ENCODE measurements around the gene CCNE1.

CCNE1 gene

GRCh38 chr19:29811125-29812079 lies at the start of gene CCNE1:
Gene CCNE1, plus strand, starts transcription at chr19:29811991. Its CDS starts 565 bp downstream, at chr19:29812556.
- peak; percentile 98 for DNase-seq

GRCh38 chr19:29763196-29763595 lies 48.6 kb upstream of the CCNE1 start:
- no peak for DNase-seq

- DNase-seq, result no peak
Observed at GRCh38 chr19:29764361-29764760, 47.4 kb upstream of the CCNE1 start.

- no peak for DNase-seq
Observed at GRCh38 chr19:29766100-29766499, 45.7 kb upstream of the CCNE1 start.

GRCh38 chr19:29767039-29767735 lies 44.6 kb upstream of the CCNE1 start:
- no peak for DNase-seq

- no peak for DNase-seq
Observed at GRCh38 chr19:29768166-29768565, 43.6 kb upstream of the CCNE1 start.

- DNase-seq, result no peak
Observed at GRCh38 chr19:29769997-29770396, 41.8 kb upstream of the CCNE1 start.

- no peak for DNase-seq
Observed at GRCh38 chr19:29770648-29771047, 41.1 kb upstream of the CCNE1 start.

GRCh38 chr19:29771708-29772414 lies 39.9 kb upstream of the CCNE1 start:
- DNase-seq, result peak; percentile 67

- no peak for DNase-seq
Observed at GRCh38 chr19:29772696-29773095, 39.1 kb upstream of the CCNE1 start.

GRCh38 chr19:29773141-29773540 lies 38.6 kb upstream of the CCNE1 start:
- no peak for DNase-seq

GRCh38 chr19:29774126-29774525 lies 37.7 kb upstream of the CCNE1 start:
- no peak for DNase-seq

- DNase-seq, result no peak
Observed at GRCh38 chr19:29777781-29778309, 33.9 kb upstream of the CCNE1 start.

GRCh38 chr19:29779921-29780320 lies 31.9 kb upstream of the CCNE1 start:
- DNase-seq, result no peak

GRCh38 chr19:29781386-29782259 lies 30.2 kb upstream of the CCNE1 start:
- DNase-seq, result no peak

GRCh38 chr19:29782260-29782580 lies 29.6 kb upstream of the CCNE1 start:
- DNase-seq, result no peak

GRCh38 chr19:29783627-29784190 lies 28.1 kb upstream of the CCNE1 start:
- DNase-seq, result no peak

GRCh38 chr19:29784598-29785223 lies 27.1 kb upstream of the CCNE1 start:
- no peak for DNase-seq

- no peak for DNase-seq
Observed at GRCh38 chr19:29785360-29785759, 26.4 kb upstream of the CCNE1 start.

- DNase-seq, result no peak
Observed at GRCh38 chr19:29785955-29786589, 25.7 kb upstream of the CCNE1 start.

GRCh38 chr19:29787281-29787680 lies 24.5 kb upstream of the CCNE1 start:
- no peak for DNase-seq
